ENCODE results near the gene SDE2.
"Not testable (repeated sequence)": the region's sequence is repeated elsewhere in the genome, so short reads cannot be mapped to it uniquely, and the experiment has no call there.

- not testable (repeated sequence) for TF ChIP-seq CTCF, POLR2A (IDR thresholded peaks at IDR 0.05)
Measured at GRCh38 chr1:226000493-226001081, 1.4 kb upstream of the SDE2 start.
